Measurements from ENCODE around the gene CPSF4L.
"Not testable (repeated sequence)": the region's sequence is repeated elsewhere in the genome, so short reads cannot be mapped to it uniquely, and the experiment has no call there.

Gene CPSF4L

GRCh38 chr17:73267648-73268537 lies 6.2 kb upstream of the CPSF4L start:
- Histone ChIP-seq H3K4me1 (no peaks in the 10 kb centered on the region), H3K4me3 (ENCODE audit: low read depth, low read length) (no peak overlapping the region), H3K27me3 (no peaks in the 10 kb centered on the region), H3K9me3 (no peaks in the 10 kb centered on the region), H3K36me3 (no peaks in the 10 kb centered on the region)
- no peak for DNase-seq
- TF ChIP-seq CTCF (IDR thresholded peaks at IDR 0.05; ENCODE audit: low read depth, low read length) = no peak

- no peak overlapping the region for H3K4me3 ChIP-seq (ENCODE audit: low read depth, low read length)
- no peaks in the 10 kb centered on the region for H3K27me3 ChIP-seq
- H3K36me3 ChIP-seq = no peaks in the 10 kb centered on the region
- no peaks in the 10 kb centered on the region for H3K4me1 ChIP-seq
- H3K9me3 ChIP-seq = no peaks in the 10 kb centered on the region
- no peak for DNase-seq
- no peak for TF ChIP-seq CTCF (IDR thresholded peaks at IDR 0.05; ENCODE audit: low read depth, low read length)
Observed at GRCh38 chr17:73266796-73267195, 5.1 kb upstream of the CPSF4L start.

- Histone ChIP-seq H3K36me3 (no peaks in the 10 kb centered on the region), H3K4me3 (ENCODE audit: low read depth, low read length) (no peak overlapping the region), H3K27me3 (no peaks in the 10 kb centered on the region), H3K4me1 (no peaks in the 10 kb centered on the region), H3K9me3 (no peaks in the 10 kb centered on the region)
- TF ChIP-seq CTCF (IDR thresholded peaks at IDR 0.05; ENCODE audit: low read depth, low read length) = no peak
- no peak for DNase-seq
Observed at GRCh38 chr17:73265646-73266640, 4.3 kb upstream of the CPSF4L start.

GRCh38 chr17:73264448-73264847 lies 2.8 kb upstream of the CPSF4L start:
- H3K36me3 ChIP-seq; H3K27me3 ChIP-seq; H3K9me3 ChIP-seq; H3K4me3 ChIP-seq (ENCODE audit: low read depth, low read length); H3K4me1 ChIP-seq; DNase-seq: not testable (repeated sequence)

- Histone ChIP-seq H3K9me3 (no peaks in the 10 kb centered on the region), H3K4me1 (no peaks in the 10 kb centered on the region), H3K4me3 (ENCODE audit: low read depth, low read length) (no peak overlapping the region), H3K36me3 (no peaks in the 10 kb centered on the region), H3K27me3 (no peaks in the 10 kb centered on the region)
- no peak for DNase-seq
- no peak for TF ChIP-seq CTCF (IDR thresholded peaks at IDR 0.05; ENCODE audit: low read depth, low read length)
Observed at GRCh38 chr17:73262676-73263642, 1.3 kb upstream of the CPSF4L start.
